Neural progenitor cell (in vitro differentiated cells): ENCODE measurements around the gene PRDM16.

Source experiments
- CTCF ChIP-seq: fragments of 200-600 bp; sonication (generic); IDR thresholded peaks from 2 replicates; pipeline ENCODE4 v1.5.1; 2017; ENCODE audit warnings: antibody characterized with exemption, mild to moderate bottlenecking
- EZH2 ChIP-seq: fragments of 200-600 bp; sonication (generic); IDR thresholded peaks from 2 replicates; pipeline ENCODE4 v1.6.1; 2017; ENCODE audit warnings: antibody characterized with exemption, mild to moderate bottlenecking, moderate library complexity
- EZH2phosphoT487 ChIP-seq: fragments of 200-600 bp; sonication (generic); IDR thresholded peaks from 2 replicates; pipeline ENCODE4 v1.6.1; 2017; ENCODE audit warnings: antibody characterized with exemption

GRCh38 chr1:3336641-3337630 is 267.9 kb downstream of the PRDM16 start:
- TF ChIP-seq EZH2: no peak
- no peak for TF ChIP-seq CTCF
- TF ChIP-seq EZH2phosphoT487: no peak
